ENCODE measurements around the gene UBC. TPM values are rescaled to one million over a fixed set of nuclear protein-coding genes. Genes with fewer than 3 reads are reported as not detected.

UBC gene
- total RNA-seq, 1 donor from 2014 or later = 1,249 TPM

GRCh38 chr12:124871297-124871696, 43.2 kb downstream of the UBC start:
- TF ChIP-seq, protein P1, sequence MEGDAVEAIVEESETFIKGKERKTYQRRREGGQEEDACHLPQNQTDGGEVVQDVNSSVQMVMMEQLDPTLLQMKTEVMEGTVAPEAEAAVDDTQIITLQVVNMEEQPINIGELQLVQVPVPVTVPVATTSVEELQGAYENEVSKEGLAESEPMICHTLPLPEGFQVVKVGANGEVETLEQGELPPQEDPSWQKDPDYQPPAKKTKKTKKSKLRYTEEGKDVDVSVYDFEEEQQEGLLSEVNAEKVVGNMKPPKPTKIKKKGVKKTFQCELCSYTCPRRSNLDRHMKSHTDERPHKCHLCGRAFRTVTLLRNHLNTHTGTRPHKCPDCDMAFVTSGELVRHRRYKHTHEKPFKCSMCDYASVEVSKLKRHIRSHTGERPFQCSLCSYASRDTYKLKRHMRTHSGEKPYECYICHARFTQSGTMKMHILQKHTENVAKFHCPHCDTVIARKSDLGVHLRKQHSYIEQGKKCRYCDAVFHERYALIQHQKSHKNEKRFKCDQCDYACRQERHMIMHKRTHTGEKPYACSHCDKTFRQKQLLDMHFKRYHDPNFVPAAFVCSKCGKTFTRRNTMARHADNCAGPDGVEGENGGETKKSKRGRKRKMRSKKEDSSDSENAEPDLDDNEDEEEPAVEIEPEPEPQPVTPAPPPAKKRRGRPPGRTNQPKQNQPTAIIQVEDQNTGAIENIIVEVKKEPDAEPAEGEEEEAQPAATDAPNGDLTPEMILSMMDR (IDR thresholded peaks at IDR 0.05) = no peak
- no peak for DNase-seq (ENCODE audit: extremely low spot score, unreplicated experiment)
- Mint-ChIP-seq H3K36me3 (ENCODE audit: unreplicated experiment) (no peaks in the 10 kb centered on the region), H3K27ac (ENCODE audit: unreplicated experiment) (no peak overlapping the region), H3K9me3 (ENCODE audit: unreplicated experiment) (no peaks in the 10 kb centered on the region), H3K4me1 (ENCODE audit: unreplicated experiment) (peaks cover 3% of the 10 kb centered on the region), H3K4me3 (ENCODE audit: unreplicated experiment) (no peak overlapping the region), H3K27me3 (ENCODE audit: unreplicated experiment) (peaks cover 2% of the 10 kb centered on the region)

DNA sequence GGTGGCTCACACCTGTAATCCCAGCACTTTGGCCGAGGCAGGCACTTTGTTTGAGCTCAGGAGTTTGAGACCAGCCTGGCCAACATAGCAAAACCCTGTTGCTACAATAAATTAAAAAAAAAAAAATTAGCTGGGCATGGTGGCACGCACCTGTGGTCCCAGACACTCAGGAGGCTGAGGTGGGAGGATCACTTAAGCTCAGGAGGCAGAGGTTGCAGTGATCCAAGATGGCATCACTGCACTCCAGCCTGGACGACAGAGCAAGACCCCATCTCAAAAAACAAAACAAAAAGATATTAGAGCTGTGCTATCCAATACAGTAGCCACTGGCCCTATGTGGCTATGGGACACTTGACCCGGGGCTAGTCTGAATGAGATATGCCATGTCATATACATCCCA, 43.9 kb downstream of the UBC start:
- Mint-ChIP-seq H3K9me3 (ENCODE audit: unreplicated experiment) (no peaks in the 10 kb centered on the region), H3K27me3 (ENCODE audit: unreplicated experiment) (peaks cover 2% of the 10 kb centered on the region), H3K27ac (ENCODE audit: unreplicated experiment) (no peak overlapping the region)

GRCh38 chr12:124869059-124869665, 45.3 kb downstream of the UBC start:
- no peak for DNase-seq (ENCODE audit: extremely low spot score, unreplicated experiment)
- H3K27ac Mint-ChIP-seq (ENCODE audit: unreplicated experiment) = no peak overlapping the region
- no peaks in the 10 kb centered on the region for H3K9me3 Mint-ChIP-seq (ENCODE audit: unreplicated experiment)
- peaks cover 6% of the 10 kb centered on the region for H3K4me1 Mint-ChIP-seq (ENCODE audit: unreplicated experiment)
- H3K4me3 Mint-ChIP-seq (ENCODE audit: unreplicated experiment) = no peak overlapping the region
- TF ChIP-seq, protein P1 (IDR thresholded peaks at IDR 0.05) = no peak
- H3K36me3 Mint-ChIP-seq (ENCODE audit: unreplicated experiment) = no peaks in the 10 kb centered on the region
- H3K27me3 Mint-ChIP-seq (ENCODE audit: unreplicated experiment) = peaks cover 2% of the 10 kb centered on the region

More for the DNA sequence above, 43.9 kb downstream of the UBC start:
- Mint-ChIP-seq H3K4me3 (ENCODE audit: unreplicated experiment) (no peak overlapping the region), H3K36me3 (ENCODE audit: unreplicated experiment) (no peaks in the 10 kb centered on the region), H3K4me1 (ENCODE audit: unreplicated experiment) (peaks cover 3% of the 10 kb centered on the region)
- no peak for DNase-seq (ENCODE audit: extremely low spot score, unreplicated experiment)
- TF ChIP-seq, protein P1 (IDR thresholded peaks at IDR 0.05) = no peak

DNA sequence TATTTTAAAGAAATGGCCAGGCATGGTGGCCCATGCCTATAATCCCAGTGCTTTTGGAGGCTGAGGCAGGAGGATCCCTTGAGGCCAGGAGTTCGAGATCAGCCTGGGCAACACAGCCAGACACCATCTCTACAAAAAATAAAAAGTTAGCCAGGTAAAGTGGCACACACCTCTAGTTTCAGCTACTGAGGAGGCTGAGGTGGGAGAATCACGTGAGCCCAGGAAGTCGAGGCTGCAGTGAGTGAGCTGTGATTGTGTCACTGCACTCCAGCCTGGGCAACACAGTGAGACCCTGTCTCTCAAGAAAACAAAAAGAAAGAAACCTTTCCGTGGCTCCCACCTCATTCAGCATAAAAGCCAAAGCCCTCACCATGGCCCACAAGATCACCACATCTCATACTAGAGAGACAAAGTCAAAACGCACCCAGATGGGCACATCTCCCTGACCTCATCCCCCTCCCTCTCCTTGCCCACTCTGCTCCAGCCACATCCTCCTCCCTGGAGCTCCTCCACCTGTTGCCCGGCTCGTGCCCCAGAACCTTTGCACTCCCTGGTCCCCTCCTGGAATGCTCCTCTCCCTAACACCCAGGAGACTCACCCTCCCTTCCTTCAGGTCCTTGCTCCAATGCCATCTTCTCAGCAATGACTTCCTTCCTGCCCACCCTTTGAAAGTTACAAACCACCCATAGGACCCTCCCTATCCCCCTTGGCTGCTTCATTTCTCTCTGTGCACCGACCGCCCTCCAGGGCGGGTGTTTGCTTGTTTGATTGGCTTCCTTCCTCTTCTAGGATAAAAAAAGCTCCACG, 46.0 kb downstream of the UBC start:
- no peaks in the 10 kb centered on the region for H3K9me3 Mint-ChIP-seq (ENCODE audit: unreplicated experiment)
- TF ChIP-seq, protein P1 (IDR thresholded peaks at IDR 0.05) = no peak
- no peak overlapping the region for H3K4me3 Mint-ChIP-seq (ENCODE audit: unreplicated experiment)
- peaks cover 9% of the 10 kb centered on the region for H3K4me1 Mint-ChIP-seq (ENCODE audit: unreplicated experiment)
- peaks cover 2% of the 10 kb centered on the region for H3K27me3 Mint-ChIP-seq (ENCODE audit: unreplicated experiment)
- H3K27ac Mint-ChIP-seq (ENCODE audit: unreplicated experiment) = no peak overlapping the region
- no peaks in the 10 kb centered on the region for H3K36me3 Mint-ChIP-seq (ENCODE audit: unreplicated experiment)
- no peak for DNase-seq (ENCODE audit: extremely low spot score, unreplicated experiment)

DNA sequence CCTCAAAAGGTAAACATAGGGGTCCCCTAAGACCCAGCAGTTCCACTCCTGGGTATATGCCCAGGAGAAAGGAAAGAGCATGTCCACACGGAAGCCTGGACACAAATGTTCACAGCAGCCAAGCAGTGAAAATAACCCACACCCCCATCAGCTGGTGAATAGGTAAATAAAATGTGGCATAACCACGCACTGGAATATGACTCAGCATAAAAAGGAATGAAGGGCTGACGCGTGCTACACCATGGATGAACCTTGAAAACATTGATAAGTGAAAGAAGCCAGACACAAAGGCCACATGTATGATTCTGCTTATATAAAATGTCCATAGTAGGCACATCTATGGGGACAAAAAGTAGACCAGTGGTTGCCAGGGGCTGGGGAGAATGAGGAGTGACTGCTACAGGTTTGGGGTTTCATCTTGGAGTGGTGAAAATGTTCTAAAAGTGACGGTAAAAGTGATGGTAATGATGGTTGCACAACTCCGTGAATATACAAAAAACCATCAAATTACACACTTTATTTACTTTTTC, 47.0 kb downstream of the UBC start:
- TF ChIP-seq, protein P1 (IDR thresholded peaks at IDR 0.05) = no peak
- Mint-ChIP-seq H3K4me3 (ENCODE audit: unreplicated experiment) (no peak overlapping the region), H3K27me3 (ENCODE audit: unreplicated experiment) (peaks cover 2% of the 10 kb centered on the region), H3K36me3 (ENCODE audit: unreplicated experiment) (no peaks in the 10 kb centered on the region), H3K9me3 (ENCODE audit: unreplicated experiment) (no peaks in the 10 kb centered on the region), H3K4me1 (ENCODE audit: unreplicated experiment) (peaks cover 15% of the 10 kb centered on the region), H3K27ac (ENCODE audit: unreplicated experiment) (peak overlapping the region; percentile 56)
- no peak for DNase-seq (ENCODE audit: extremely low spot score, unreplicated experiment)
